Choroid plexus epithelial cell (primary cell): Measurements from ENCODE around the gene GPR39.

Source experiments
- DNase-seq: peaks from one replicate; pipeline ENCODE4 v3.0.0-alpha.2; 2010; ENCODE audit warnings: low read depth
- H3K4me3 ChIP-seq: 2 replicates; pipeline ENCODE4 v1.5.1; 2011; ENCODE audit warnings: low read depth, mild to moderate bottlenecking, control low read depth, low read length, moderate library complexity
- CTCF ChIP-seq: conservative IDR thresholded peaks from 2 replicates; pipeline ENCODE4 v1.5.1; 2011; ENCODE audit warnings: low read depth, mild to moderate bottlenecking, control low read depth, inconsistent platforms, low read length, moderate library complexity

GPR39 gene

DNA sequence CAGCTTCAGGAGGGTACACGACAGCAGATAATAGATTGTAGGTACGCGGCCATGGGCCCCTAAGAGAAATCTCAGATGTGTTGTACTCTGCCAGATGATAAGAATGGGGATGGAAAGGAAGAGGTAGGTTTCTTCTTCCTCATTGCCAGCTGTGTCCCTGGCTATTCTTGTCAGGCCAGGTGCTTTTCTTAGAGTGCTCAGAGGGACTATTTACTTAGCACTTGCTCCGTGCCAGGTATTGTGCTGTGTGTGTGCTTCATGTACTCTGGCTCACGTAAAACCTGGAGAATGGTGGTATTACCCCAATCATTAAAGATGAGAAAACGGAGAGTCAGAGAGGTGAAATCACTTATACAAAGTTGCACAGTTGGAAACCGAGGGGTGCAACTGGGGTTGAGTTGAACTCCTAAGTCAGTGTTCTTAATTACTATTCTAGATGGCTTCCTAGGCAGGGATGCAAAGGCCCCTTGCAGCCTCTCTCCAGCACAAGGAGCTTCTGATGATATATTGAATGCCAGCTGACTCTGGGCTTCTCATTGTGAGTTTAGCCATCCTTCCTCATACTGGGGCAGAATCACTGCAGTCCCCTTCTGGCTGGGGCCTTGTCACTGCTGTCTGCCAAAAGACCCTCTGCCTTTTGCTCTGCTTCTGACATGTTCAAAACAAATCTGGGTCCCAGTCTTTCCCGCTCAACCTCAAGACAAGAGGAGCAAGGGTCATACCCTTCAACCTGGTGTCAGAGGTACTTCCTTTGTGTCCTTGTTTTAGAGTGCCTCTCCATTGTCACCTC lies 192.7 kb downstream of the GPR39 start:
- DNase-seq, result no peak

DNA sequence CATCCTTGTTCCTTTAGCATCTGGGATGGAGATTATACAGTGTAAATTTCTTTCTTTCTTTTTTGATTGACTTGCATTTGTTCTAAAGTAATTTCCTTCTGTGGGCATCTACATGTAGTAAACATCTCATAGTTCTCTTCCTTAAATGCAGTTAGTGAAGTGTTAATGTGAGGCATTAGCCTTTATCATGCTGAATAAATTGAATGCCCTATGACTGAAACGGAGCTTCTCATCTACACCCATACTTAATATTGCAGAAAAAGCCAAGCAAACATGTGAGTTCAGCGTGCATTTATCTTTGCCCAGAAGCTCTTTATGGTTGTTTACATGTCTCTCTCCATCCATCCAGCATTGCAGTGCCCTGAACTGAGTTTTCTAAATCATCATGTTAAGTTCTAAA lies 195.1 kb downstream of the GPR39 start:
- no peak for TF ChIP-seq CTCF
- H3K4me3 ChIP-seq, result no peak overlapping the region
- DNase-seq, result no peak

More for the DNA sequence above, 192.7 kb downstream of the GPR39 start:
- no peak for TF ChIP-seq CTCF
- no peak overlapping the region for H3K4me3 ChIP-seq

DNA sequence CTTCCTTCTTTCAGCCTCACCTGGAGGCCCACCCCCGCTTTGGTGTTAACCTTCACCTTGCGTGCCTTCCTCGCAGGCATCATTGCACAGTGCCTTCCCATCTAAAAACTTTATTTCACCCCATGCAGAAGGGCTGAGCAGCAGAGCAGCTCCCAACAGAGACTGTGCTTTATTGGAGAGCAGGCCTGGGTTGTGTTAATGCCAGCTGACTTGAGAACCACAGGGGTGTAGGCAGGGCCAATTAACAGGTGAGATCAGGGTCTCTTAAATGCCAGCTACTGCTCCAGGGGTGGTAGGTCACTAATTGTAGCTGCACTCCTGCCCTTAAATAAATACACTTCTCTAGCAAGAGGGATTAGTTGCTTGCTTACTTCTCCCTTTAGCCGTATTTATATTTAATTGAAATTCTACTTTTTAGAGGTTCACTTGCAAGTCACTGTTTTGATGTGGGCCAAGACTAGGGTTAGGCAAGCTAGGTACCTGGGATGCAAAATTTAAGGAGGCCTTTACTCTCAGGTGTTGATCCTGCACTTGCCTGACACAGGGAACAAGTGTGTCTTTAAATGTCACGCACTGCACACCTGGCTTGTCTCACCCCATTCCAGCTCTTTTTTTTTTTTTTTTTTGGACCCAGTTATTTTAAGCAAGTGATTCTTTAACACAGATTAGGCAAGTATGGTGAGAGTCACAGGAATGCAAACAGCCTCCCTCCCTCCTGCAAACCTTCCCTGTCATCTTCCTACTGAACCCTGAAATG lies 198.9 kb downstream of the GPR39 start:
- no peak overlapping the region for H3K4me3 ChIP-seq
- TF ChIP-seq CTCF, result no peak
- no peak for DNase-seq

DNA sequence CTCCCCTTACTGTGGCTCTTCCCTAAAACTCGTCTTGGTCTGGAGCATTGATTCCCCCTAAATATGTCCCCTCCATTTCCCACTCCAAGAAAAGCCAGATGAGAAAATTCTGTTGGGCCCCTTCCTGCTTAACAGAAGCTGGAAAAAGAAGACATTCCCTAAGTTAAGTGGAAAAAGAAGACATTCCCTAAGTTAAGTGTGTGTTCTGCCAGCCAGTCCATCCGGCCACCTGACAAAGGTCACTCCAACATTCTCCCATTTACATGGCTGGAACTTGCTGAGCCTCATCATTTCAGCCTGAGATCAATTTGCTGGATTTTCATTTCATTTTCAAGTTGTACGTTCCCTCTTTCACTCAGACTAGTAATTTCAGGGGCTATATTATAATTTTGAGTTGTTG lies 201.4 kb downstream of the GPR39 start:
- DNase-seq, result no peak
- no peak for TF ChIP-seq CTCF
- H3K4me3 ChIP-seq, result no peak overlapping the region

DNA sequence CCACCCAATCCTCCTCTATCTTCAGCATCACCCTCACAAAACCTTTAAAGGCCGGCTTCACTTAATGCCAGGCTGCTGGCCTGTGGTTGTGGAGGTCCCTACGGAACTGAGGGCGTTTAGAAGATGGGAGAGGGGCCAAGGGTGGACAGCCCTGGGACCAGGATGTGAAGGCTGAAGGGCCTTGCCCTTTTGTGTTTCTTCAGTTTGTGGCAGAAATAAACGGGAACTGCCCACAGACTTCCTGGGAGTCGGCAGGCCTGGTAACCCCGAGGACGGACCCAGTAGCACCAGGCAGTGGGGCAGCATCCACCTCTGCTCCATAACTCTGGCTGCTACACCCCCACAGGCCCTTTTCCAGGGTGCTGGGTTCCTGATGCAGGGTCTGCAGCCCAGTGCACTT lies 202.1 kb downstream of the GPR39 start:
- DNase-seq, result no peak
- no peak overlapping the region for H3K4me3 ChIP-seq
- no peak for TF ChIP-seq CTCF

GRCh38 chr2:132620115-132620514 lies 203.5 kb downstream of the GPR39 start:
- no peak for DNase-seq
- TF ChIP-seq CTCF, result no peak
- no peak overlapping the region for H3K4me3 ChIP-seq
